ENCODE data around the gene MBD3L3. TPM values are rescaled to one million over a fixed set of nuclear protein-coding genes. Genes with fewer than 3 reads are reported as not detected.
A peak's percentile ranks its signal among the peaks of the same experiment; 100 is the strongest.

The MBD3L3 gene
- total and polyA plus RNA-seq, 9 of the 15 experiments (the other 6 are each of a cell fraction or from before 2014, with no cell fraction given): not detected

DNA sequence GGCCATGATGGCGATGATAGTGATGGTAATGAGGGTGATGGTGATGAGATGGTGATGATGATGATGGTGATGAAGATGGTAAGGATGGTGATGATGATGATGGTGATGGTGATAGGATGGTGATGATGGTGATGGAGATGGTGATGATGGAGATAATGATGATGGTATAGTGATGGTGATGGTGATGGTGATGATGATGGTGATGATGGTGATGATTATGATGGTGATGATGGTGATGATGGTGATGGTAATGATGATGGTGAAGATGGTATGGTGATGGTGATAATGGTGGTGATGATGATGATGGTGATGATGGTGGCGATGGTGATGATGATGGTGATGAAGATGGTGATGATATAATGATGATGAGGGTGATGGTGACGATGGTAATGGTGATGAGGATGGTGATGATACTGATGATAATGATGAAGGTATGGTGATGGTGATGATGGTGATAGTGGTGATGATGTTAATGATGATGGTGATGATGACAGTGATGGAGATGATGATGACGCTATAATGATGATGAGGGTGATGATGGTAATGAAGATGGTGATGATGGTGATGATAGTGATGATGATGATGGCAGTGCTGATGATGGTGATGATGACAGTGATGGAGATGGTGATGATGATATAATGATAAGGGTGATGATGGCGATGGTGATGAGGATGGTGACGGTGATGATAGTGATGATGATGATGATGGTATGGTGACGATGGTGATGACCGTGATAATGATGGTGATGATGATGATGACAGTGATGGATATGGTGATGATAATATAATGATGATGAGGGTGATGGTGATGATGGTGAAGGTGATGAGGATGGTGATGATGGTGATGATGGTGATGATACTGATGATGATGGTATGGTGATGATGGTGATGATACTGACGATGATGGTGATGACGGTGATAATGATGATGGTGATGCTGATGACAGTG, 48.5 kb upstream of the MBD3L3 start (continued):
- TF ChIP-seq, protein P1, sequence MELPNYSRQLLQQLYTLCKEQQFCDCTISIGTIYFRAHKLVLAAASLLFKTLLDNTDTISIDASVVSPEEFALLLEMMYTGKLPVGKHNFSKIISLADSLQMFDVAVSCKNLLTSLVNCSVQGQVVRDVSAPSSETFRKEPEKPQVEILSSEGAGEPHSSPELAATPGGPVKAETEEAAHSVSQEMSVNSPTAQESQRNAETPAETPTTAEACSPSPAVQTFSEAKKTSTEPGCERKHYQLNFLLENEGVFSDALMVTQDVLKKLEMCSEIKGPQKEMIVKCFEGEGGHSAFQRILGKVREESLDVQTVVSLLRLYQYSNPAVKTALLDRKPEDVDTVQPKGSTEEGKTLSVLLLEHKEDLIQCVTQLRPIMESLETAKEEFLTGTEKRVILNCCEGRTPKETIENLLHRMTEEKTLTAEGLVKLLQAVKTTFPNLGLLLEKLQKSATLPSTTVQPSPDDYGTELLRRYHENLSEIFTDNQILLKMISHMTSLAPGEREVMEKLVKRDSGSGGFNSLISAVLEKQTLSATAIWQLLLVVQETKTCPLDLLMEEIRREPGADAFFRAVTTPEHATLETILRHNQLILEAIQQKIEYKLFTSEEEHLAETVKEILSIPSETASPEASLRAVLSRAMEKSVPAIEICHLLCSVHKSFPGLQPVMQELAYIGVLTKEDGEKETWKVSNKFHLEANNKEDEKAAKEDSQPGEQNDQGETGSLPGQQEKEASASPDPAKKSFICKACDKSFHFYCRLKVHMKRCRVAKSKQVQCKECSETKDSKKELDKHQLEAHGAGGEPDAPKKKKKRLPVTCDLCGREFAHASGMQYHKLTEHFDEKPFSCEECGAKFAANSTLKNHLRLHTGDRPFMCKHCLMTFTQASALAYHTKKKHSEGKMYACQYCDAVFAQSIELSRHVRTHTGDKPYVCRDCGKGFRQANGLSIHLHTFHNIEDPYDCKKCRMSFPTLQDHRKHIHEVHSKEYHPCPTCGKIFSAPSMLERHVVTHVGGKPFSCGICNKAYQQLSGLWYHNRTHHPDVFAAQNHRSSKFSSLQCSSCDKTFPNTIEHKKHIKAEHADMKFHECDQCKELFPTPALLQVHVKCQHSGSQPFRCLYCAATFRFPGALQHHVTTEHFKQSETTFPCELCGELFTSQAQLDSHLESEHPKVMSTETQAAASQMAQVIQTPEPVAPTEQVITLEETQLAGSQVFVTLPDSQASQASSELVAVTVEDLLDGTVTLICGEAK (IDR thresholded peaks at IDR 0.05): no peak
- TF ChIP-seq, protein P1 (CRISPR knock-in tag; IDR thresholded peaks at IDR 0.05): no peak
- no peak for TF ChIP-seq ZNF830 (CRISPR knock-in tag; IDR thresholded peaks at IDR 0.05)
- TF ChIP-seq ATF1 (CRISPR knock-in tag; IDR thresholded peaks at IDR 0.05): no peak
- peak; percentile 79 for TF ChIP-seq ATF1 (tag; IDR thresholded peaks at IDR 0.05)
- TF ChIP-seq EHMT2 (IDR thresholded peaks at IDR 0.05): peak; percentile 47; the same call in 1 of the 2 replicates
- TF ChIP-seq, protein P2, sequence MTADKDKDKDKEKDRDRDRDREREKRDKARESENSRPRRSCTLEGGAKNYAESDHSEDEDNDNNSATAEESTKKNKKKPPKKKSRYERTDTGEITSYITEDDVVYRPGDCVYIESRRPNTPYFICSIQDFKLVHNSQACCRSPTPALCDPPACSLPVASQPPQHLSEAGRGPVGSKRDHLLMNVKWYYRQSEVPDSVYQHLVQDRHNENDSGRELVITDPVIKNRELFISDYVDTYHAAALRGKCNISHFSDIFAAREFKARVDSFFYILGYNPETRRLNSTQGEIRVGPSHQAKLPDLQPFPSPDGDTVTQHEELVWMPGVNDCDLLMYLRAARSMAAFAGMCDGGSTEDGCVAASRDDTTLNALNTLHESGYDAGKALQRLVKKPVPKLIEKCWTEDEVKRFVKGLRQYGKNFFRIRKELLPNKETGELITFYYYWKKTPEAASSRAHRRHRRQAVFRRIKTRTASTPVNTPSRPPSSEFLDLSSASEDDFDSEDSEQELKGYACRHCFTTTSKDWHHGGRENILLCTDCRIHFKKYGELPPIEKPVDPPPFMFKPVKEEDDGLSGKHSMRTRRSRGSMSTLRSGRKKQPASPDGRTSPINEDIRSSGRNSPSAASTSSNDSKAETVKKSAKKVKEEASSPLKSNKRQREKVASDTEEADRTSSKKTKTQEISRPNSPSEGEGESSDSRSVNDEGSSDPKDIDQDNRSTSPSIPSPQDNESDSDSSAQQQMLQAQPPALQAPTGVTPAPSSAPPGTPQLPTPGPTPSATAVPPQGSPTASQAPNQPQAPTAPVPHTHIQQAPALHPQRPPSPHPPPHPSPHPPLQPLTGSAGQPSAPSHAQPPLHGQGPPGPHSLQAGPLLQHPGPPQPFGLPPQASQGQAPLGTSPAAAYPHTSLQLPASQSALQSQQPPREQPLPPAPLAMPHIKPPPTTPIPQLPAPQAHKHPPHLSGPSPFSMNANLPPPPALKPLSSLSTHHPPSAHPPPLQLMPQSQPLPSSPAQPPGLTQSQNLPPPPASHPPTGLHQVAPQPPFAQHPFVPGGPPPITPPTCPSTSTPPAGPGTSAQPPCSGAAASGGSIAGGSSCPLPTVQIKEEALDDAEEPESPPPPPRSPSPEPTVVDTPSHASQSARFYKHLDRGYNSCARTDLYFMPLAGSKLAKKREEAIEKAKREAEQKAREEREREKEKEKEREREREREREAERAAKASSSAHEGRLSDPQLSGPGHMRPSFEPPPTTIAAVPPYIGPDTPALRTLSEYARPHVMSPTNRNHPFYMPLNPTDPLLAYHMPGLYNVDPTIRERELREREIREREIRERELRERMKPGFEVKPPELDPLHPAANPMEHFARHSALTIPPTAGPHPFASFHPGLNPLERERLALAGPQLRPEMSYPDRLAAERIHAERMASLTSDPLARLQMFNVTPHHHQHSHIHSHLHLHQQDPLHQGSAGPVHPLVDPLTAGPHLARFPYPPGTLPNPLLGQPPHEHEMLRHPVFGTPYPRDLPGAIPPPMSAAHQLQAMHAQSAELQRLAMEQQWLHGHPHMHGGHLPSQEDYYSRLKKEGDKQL (CRISPR knock-in tag; IDR thresholded peaks at IDR 0.05; ENCODE audit: borderline replicate concordance): no peak
- 0 out of 2 replicates have a peak, but pooled peaks have one; percentile 4 for TF ChIP-seq CBFA2T3 (IDR thresholded peaks at IDR 0.05)
- no peak for TF ChIP-seq ZNF324 (CRISPR knock-in tag; IDR thresholded peaks at IDR 0.05)
- TF ChIP-seq, protein P3, sequence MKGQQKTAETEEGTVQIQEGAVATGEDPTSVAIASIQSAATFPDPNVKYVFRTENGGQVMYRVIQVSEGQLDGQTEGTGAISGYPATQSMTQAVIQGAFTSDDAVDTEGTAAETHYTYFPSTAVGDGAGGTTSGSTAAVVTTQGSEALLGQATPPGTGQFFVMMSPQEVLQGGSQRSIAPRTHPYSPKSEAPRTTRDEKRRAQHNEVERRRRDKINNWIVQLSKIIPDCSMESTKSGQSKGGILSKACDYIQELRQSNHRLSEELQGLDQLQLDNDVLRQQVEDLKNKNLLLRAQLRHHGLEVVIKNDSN (CRISPR knock-in tag; IDR thresholded peaks at IDR 0.05): no peak
- peak; percentile 64 for TF ChIP-seq CTBP1 (IDR thresholded peaks at IDR 0.05; ENCODE audit: borderline replicate concordance)

Data from K562 (cell line).